Activated CD8-positive, alpha-beta memory T cell treated with anti-CD3 and anti-CD28 coated beads, Interleukin-2, amount 10 ng/mL, durations not matched to agents 7 days and 5 days (primary cell): ENCODE results near the gene SLC9A4. TPM values are rescaled to one million over a fixed set of nuclear protein-coding genes. Genes with fewer than 3 reads are reported as not detected.

Experiments
- ATAC-seq: fragments of 150-1000 bp; cut with Tn5 transposase; one replicate; pipeline ENCODE4 v1.10.0; 2021; ENCODE audit warnings: moderate library complexity
- CTCF ChIA-PET: fragments of 350-600 bp; sonication (Branson Sonifier 250); formaldehyde crosslinking; loops from one replicate; lab custom pipeline; 2021; ENCODE audit warnings: antibody characterized with exemption; lab: Charles Lee
- DNase-seq: peaks from one replicate; pipeline ENCODE4 v3.0.0-alpha.2; 2020
- H3K27ac Mint-ChIP-seq: one replicate; pipeline ENCODE4 v1.8.0; 2021; ENCODE audit warnings: mild to moderate bottlenecking, mixed read lengths
- H3K27me3 Mint-ChIP-seq: one replicate; pipeline ENCODE4 v1.8.0; 2021; ENCODE audit warnings: mixed read lengths
- H3K36me3 Mint-ChIP-seq: one replicate; pipeline ENCODE4 v1.8.0; 2021; ENCODE audit warnings: mild to moderate bottlenecking, mixed read lengths
- H3K4me1 Mint-ChIP-seq: one replicate; pipeline ENCODE4 v1.8.0; 2021; ENCODE audit warnings: mixed read lengths
- H3K4me3 Mint-ChIP-seq: one replicate; pipeline ENCODE4 v1.8.0; 2021; ENCODE audit warnings: mild to moderate bottlenecking, moderate library complexity, mixed read lengths
- H3K9me3 Mint-ChIP-seq: one replicate; pipeline ENCODE4 v1.8.0; 2022; ENCODE audit warnings: low read depth, mixed read lengths
- total RNA-seq, 2 experiments: library from RNA; stranded (reverse); gene quantifications; one replicate each; pipeline ENCODE4 v1.2.3, GENCODE V29; 2021

Gene SLC9A4
- total RNA-seq, 2 experiments from 2014 or later = 0.05 to 0.18 TPM

GRCh38 chr2:102461188-102461587 lies 11.8 kb upstream of the SLC9A4 start:
- CTCF ChIA-PET = interaction anchor here (1.0 to 1.3 kb wide), 3 partner anchors 12 to 22 kb away, joined by 3 to 8 read pairs (median 3); partner anchors contain the start of gene SLC9A4
- DNase-seq = no peak
- Mint-ChIP-seq H3K9me3 (no peaks in the 10 kb centered on the region), H3K4me1 (no peaks in the 10 kb centered on the region), H3K36me3 (no peaks in the 10 kb centered on the region), H3K4me3 (no peak overlapping the region), H3K27me3 (peaks cover 27% of the 10 kb centered on the region), H3K27ac (no peak overlapping the region)
- no peak for ATAC-seq

DNA sequence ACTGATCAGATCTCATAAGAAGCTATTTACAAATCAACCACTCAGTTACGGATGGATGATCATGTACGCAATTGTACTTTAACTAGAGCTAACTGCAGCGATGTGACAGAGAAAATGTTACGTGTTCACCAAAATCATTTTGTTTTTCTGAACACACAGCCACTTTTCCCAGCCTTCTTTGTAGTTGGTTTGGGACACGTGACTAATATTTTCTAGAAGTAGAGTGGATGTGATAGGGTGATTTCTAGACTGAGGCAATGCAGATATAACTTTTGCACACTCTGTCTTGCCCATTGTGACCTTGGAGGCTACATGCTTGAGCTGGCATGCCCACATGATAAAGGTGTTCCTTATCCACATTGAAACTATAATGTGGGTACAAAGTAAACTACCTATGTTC lies 9.9 kb upstream of the SLC9A4 start:
- Mint-ChIP-seq H3K4me1 (no peaks in the 10 kb centered on the region), H3K9me3 (no peaks in the 10 kb centered on the region), H3K27ac (no peak overlapping the region), H3K27me3 (peaks cover 32% of the 10 kb centered on the region), H3K4me3 (no peak overlapping the region), H3K36me3 (no peaks in the 10 kb centered on the region)
- ATAC-seq = no peak
- no peak for DNase-seq
- CTCF ChIA-PET = interaction anchor here (1.2 to 1.5 kb wide), 2 partner anchors 10 to 15 kb away, joined by 4 to 5 read pairs; partner anchors contain the start of gene SLC9A4

GRCh38 chr2:102470168-102470567 lies 2.9 kb upstream of the SLC9A4 start:
- DNase-seq (no peak), ATAC-seq (no peak)
- peaks cover 3% of the 10 kb centered on the region for H3K36me3 Mint-ChIP-seq
- H3K27me3 Mint-ChIP-seq = peaks cover 42% of the 10 kb centered on the region
- H3K9me3 Mint-ChIP-seq = peaks cover 3% of the 10 kb centered on the region
- no peaks in the 10 kb centered on the region for H3K4me1 Mint-ChIP-seq
- H3K27ac Mint-ChIP-seq = no peak overlapping the region
- CTCF ChIA-PET = interaction anchor here (0.8 kb wide), 1 partner anchor 230 kb away, joined by 3 read pairs; no protein-coding TSS in a partner anchor
- H3K4me3 Mint-ChIP-seq = no peak overlapping the region

DNA sequence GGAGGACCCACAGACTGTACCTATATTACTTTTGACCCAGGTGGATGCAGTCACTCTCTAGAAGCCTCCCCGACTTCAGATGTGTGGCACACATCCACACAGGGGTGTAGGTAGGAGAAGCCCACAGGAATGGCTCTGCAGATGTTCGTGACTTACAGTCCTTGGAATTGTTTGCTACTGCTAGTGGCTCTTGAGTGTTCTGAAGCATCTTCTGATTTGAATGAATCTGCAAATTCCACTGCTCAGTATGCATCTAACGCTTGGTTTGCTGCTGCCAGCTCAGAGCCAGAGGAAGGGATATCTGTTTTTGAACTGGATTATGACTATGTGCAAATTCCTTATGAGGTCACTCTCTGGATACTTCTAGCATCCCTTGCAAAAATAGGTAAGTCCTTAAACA lies 605 bp downstream of the SLC9A4 start:
- peaks cover 3% of the 10 kb centered on the region for H3K9me3 Mint-ChIP-seq
- ATAC-seq = no peak
- peaks cover 50% of the 10 kb centered on the region for H3K27me3 Mint-ChIP-seq

DNA sequence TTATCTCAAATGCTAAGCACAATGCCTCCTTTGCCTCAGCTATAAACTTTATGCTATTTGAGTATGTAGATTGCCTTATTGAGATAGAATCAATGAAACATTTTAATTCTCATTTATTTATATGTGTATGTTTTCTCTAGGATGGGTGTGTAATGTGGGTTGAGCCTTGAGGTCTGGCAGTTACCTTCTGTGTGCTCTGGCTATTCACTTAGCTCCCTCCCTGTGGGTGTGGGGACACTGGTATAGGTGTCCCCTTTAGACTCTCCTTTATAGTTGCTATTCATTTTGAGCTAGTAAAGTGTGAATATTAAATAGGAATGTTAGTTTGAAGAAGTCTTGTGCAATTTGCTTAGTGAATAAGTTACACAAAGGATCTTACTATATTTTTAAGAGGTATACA lies 1.8 kb downstream of the SLC9A4 start:
- no peaks in the 10 kb centered on the region for H3K9me3 Mint-ChIP-seq
- peaks cover 3% of the 10 kb centered on the region for H3K36me3 Mint-ChIP-seq
- H3K27me3 Mint-ChIP-seq = peaks cover 48% of the 10 kb centered on the region
- CTCF ChIA-PET = interaction anchor here (1.1 to 3.2 kb wide), 3 partner anchors 8 to 141 kb away, joined by 4 to 17 read pairs (median 4); no protein-coding TSS in a partner anchor
- H3K4me1 Mint-ChIP-seq = no peaks in the 10 kb centered on the region
- ATAC-seq (no peak), DNase-seq (no peak)
- H3K27ac Mint-ChIP-seq = no peak overlapping the region
- no peak overlapping the region for H3K4me3 Mint-ChIP-seq

More for the DNA sequence above, 605 bp downstream of the SLC9A4 start:
- CTCF ChIA-PET = interaction anchor here (0.6 to 3.4 kb wide), 16 partner anchors 9 to 233 kb away, joined by 3 to 20 read pairs (median 4); no protein-coding TSS in a partner anchor
- DNase-seq = no peak
- no peak overlapping the region for H3K27ac Mint-ChIP-seq
- no peak overlapping the region for H3K4me3 Mint-ChIP-seq
- peaks cover 3% of the 10 kb centered on the region for H3K36me3 Mint-ChIP-seq
- no peaks in the 10 kb centered on the region for H3K4me1 Mint-ChIP-seq

GRCh38 chr2:102478686-102479470 lies 5.9 kb downstream of the SLC9A4 start:
- no peak overlapping the region for H3K4me3 Mint-ChIP-seq
- no peaks in the 10 kb centered on the region for H3K4me1 Mint-ChIP-seq
- no peaks in the 10 kb centered on the region for H3K9me3 Mint-ChIP-seq
- DNase-seq (no peak), ATAC-seq (no peak)
- H3K27me3 Mint-ChIP-seq = peaks cover 33% of the 10 kb centered on the region
- CTCF ChIA-PET = no interaction called here
- no peak overlapping the region for H3K27ac Mint-ChIP-seq
- no peaks in the 10 kb centered on the region for H3K36me3 Mint-ChIP-seq

GRCh38 chr2:102480285-102481195 lies 7.5 kb downstream of the SLC9A4 start:
- CTCF ChIA-PET = interaction anchor here (3.6 kb wide), 1 partner anchor 7 kb away, joined by 17 read pairs; the partner anchor contains the start of gene SLC9A4
- Mint-ChIP-seq H3K9me3 (no peaks in the 10 kb centered on the region), H3K36me3 (no peaks in the 10 kb centered on the region), H3K4me1 (no peaks in the 10 kb centered on the region), H3K27ac (no peak overlapping the region), H3K27me3 (peaks cover 23% of the 10 kb centered on the region), H3K4me3 (no peak overlapping the region)
- ATAC-seq (no peak), DNase-seq (no peak)

DNA sequence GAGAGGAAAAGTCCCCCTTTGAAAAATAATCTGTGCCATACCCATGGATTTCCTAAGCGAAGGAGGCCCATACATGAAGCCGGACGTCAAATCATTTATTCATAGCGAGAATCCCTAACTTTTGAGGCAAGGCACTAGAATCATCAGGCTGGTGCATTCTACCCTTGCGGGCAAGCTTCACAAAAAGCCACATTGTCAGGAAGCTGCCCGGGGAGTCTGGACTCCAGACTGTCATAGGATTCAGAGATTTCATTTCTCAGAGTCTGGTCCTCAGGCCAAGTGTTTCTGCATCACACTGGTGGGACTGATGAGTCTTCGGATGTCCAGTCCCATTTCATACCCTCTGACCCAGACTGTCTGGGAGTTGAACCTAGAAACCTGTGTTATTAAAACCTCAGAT lies 8.9 kb downstream of the SLC9A4 start:
- Mint-ChIP-seq H3K4me3 (no peak overlapping the region), H3K4me1 (no peaks in the 10 kb centered on the region), H3K27ac (no peak overlapping the region), H3K9me3 (no peaks in the 10 kb centered on the region), H3K27me3 (peaks cover 17% of the 10 kb centered on the region), H3K36me3 (no peaks in the 10 kb centered on the region)
- CTCF ChIA-PET = interaction anchor here (3.6 kb wide), 1 partner anchor 8 kb away, joined by 17 read pairs; the partner anchor contains the start of gene SLC9A4
- ATAC-seq = no peak
- no peak for DNase-seq

DNA sequence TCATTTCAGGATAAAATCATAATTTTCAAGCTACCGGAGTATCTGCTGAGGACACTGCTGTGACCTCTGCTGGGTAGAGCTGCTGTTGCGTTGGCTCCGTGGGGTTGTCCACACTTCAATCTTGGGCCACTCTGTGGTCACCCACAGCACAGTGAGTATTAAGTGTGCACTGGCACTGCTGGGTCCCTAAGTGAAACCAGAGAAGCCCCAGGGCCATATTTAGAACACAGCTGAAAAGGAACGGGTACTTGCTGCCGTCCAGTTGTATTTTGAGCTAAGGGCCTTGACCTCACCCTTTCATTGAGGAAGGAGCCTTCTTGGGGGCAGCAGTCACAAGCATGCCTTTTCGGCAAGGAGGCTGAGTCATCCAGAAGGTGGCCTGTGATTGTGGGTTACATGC lies 10.1 kb downstream of the SLC9A4 start:
- CTCF ChIA-PET = interaction anchor here (1.1 to 3.6 kb wide), 2 partner anchors 10 to 22 kb away, joined by 3 to 17 read pairs; partner anchors contain the start of gene SLC9A4

GRCh38 chr2:102484310-102485061 lies 11.5 kb downstream of the SLC9A4 start:
- H3K27ac Mint-ChIP-seq = no peak overlapping the region
- H3K4me1 Mint-ChIP-seq = peaks cover 6% of the 10 kb centered on the region
- ATAC-seq (no peak), DNase-seq (no peak)
- CTCF ChIA-PET = interaction anchor here (3.6 kb wide), 1 partner anchor 11 kb away, joined by 17 read pairs; the partner anchor contains the start of gene SLC9A4
- H3K9me3 Mint-ChIP-seq = no peaks in the 10 kb centered on the region
- H3K27me3 Mint-ChIP-seq = peaks cover 9% of the 10 kb centered on the region
- no peak overlapping the region for H3K4me3 Mint-ChIP-seq
- no peaks in the 10 kb centered on the region for H3K36me3 Mint-ChIP-seq

More for the DNA sequence above, 10.1 kb downstream of the SLC9A4 start:
- Mint-ChIP-seq H3K36me3 (no peaks in the 10 kb centered on the region), H3K9me3 (no peaks in the 10 kb centered on the region), H3K4me3 (no peak overlapping the region), H3K27me3 (peaks cover 11% of the 10 kb centered on the region), H3K27ac (no peak overlapping the region), H3K4me1 (no peaks in the 10 kb centered on the region)
- no peak for DNase-seq
- ATAC-seq = no peak

DNA sequence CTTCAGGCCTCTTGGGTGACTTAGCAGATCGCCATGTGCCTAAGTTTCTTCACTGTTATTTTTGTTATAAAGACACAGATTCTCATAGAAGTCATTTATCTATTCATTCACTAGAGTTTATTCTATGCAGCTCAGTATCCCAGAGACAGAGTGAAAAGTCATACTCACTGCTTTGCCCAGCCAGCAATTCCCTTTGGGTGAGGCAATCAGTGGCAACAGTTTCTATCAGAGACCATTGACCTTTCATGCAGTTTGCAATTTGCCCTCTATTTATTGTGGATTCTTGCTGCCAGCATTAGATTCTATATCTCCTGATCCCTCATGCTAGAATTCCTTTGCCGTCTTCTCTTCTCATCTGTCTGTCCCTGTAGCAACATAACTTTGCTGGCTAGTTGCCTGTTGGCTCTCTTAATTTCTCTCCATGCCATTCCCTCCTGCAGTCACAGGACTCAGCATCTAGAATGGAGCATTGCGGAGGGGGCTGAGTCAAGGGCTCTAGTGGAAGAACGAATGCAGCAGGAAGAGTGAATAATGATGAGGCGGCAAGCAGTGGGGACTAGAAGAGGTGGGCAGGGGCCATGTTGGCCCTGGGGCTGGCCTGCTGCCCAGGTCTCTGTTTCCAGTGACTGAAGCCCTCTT lies 12.2 kb downstream of the SLC9A4 start:
- CTCF ChIA-PET = no interaction called here
- Mint-ChIP-seq H3K9me3 (no peaks in the 10 kb centered on the region), H3K4me3 (no peak overlapping the region), H3K27me3 (peaks cover 15% of the 10 kb centered on the region), H3K27ac (no peak overlapping the region), H3K36me3 (no peaks in the 10 kb centered on the region), H3K4me1 (peaks cover 11% of the 10 kb centered on the region)
- ATAC-seq = no peak
- DNase-seq = no peak
